Endothelial cell of umbilical vein (primary cell): Measurements from ENCODE around the gene ENO4. TPM values are rescaled to one million over a fixed set of nuclear protein-coding genes. Genes with fewer than 3 reads are reported as not detected.

Experiments used
- BruUV-seq: library from RNA; stranded (reverse); fragments of 400-500 nt; replicated peaks from 2 replicates; lab custom pipeline; 2021; lab: Mats Ljungman, UMichigan
- CTCF ChIA-PET: fragments of 300-600, 350-600 bp; sonication (Branson Sonifier 250); formaldehyde crosslinking; loops from one replicate; lab custom pipeline; 2021; ENCODE audit warnings: antibody characterized with exemption, inconsistent platforms; lab: Charles Lee
- POLR2A ChIA-PET: fragments of 300-600, 350-600 bp; sonication (Branson Sonifier 250); formaldehyde crosslinking; loops from one replicate; lab custom pipeline; 2021; ENCODE audit warnings: antibody characterized with exemption, inconsistent platforms; lab: Charles Lee
- DNase-seq: peaks from one replicate; pipeline ENCODE4 v3.0.0-alpha.2; 2011; ENCODE audit warnings: low read depth, low spot score
- FAIRE-seq: peaks from 2 replicates; lab custom pipeline; 2011; peaks lifted over from hg19 to GRCh38; lab: Jason Lieb, UNC
- H2AFZ ChIP-seq: 2 replicates; pipeline ENCODE4 v1.6.0; 2012; ENCODE audit warnings: low read depth, low read length, control low read depth, inconsistent platforms
- H3K27ac ChIP-seq: 2 replicates; pipeline ENCODE4 v1.5.1; 2011; ENCODE audit warnings: low read depth, mild to moderate bottlenecking, control low read depth, low read length, moderate library complexity; ENCODE audit not compliant: insufficient read depth
- H3K27me3 ChIP-seq, 2 experiments: 2 replicates each; pipeline versions ENCODE4 v1.6.0 to v1.6.1; 2011; ENCODE audit warnings: low read length in 2 of 2, mixed read lengths in 1 of 2; ENCODE audit not compliant: control insufficient read depth in 2 of 2, insufficient read depth in 2 of 2
- H3K36me3 ChIP-seq, 2 experiments: 2 replicates in 1 of 2; 3 replicates in 1 of 2; pipeline ENCODE4 v1.5.1; 2011; ENCODE audit warnings: low read length in 2 of 2, mild to moderate bottlenecking in 1 of 2, moderate library complexity in 1 of 2; ENCODE audit not compliant: control insufficient read depth in 2 of 2, insufficient read depth in 2 of 2; ENCODE audit errors: extremely low read depth in 1 of 2
- H3K4me1 ChIP-seq: 3 replicates; pipeline ENCODE4 v1.5.1; 2011; ENCODE audit warnings: mild to moderate bottlenecking, low read length; ENCODE audit not compliant: control insufficient read depth, insufficient read depth; ENCODE audit errors: extremely low read depth
- H3K4me2 ChIP-seq: 2 replicates; pipeline ENCODE4 v1.6.1; 2011; ENCODE audit warnings: low read length, control low read depth, mixed read lengths; ENCODE audit not compliant: insufficient read depth
- H3K4me3 ChIP-seq, 3 experiments: fragments of 200-600 bp in 1 of 3; sonication (generic), shearing (Covaris generic) in 1 of 3; replicated peaks in 1 of 3; 2 replicates each; pipeline ENCODE4 v1.5.1; 2011 to 2016; ENCODE audit warnings: control low read depth in 3 of 3, low read length in 3 of 3, mild to moderate bottlenecking in 2 of 3, inconsistent platforms in 1 of 3, low read depth in 1 of 3, moderate library complexity in 1 of 3; ENCODE audit not compliant: insufficient read depth in 1 of 3
- H3K79me2 ChIP-seq: 2 replicates; pipeline ENCODE4 v1.6.0; 2012; ENCODE audit warnings: low read length, inconsistent platforms; ENCODE audit not compliant: control insufficient read depth, insufficient read depth
- H3K9ac ChIP-seq: replicated peaks from 2 replicates; pipeline ENCODE3; 2011; ENCODE audit warnings: low read length, control low read depth; ENCODE audit not compliant: insufficient read depth; ENCODE audit errors: extremely low read depth
- H3K9me1 ChIP-seq: replicated peaks from 3 replicates; pipeline ENCODE4 v1.6.0; 2011; ENCODE audit warnings: mild to moderate bottlenecking, low read length; ENCODE audit not compliant: control insufficient read depth, insufficient read depth; ENCODE audit errors: extremely low read depth
- H3K9me3 ChIP-seq: replicated peaks from 2 replicates; pipeline ENCODE4 v1.5.1; 2012; ENCODE audit warnings: low read length, inconsistent platforms; ENCODE audit not compliant: control insufficient read depth, insufficient read depth
- H4K20me1 ChIP-seq: replicated peaks from 2 replicates; pipeline ENCODE3; 2011; ENCODE audit warnings: mild to moderate bottlenecking, low read length; ENCODE audit not compliant: control insufficient read depth, insufficient read depth; ENCODE audit errors: extremely low read depth
- EZH2 ChIP-seq: IDR thresholded peaks from 2 replicates; pipeline ENCODE4 v1.6.1; 2012; ENCODE audit warnings: borderline replicate concordance, low read depth, mild to moderate bottlenecking, moderate library complexity, low read length, inconsistent platforms; ENCODE audit not compliant: severe bottlenecking
- FOS ChIP-seq: IDR thresholded peaks from 2 replicates; pipeline ENCODE4 v1.6.1; 2011; ENCODE audit warnings: mild to moderate bottlenecking, low read length, moderate library complexity, borderline replicate concordance; ENCODE audit not compliant: insufficient read depth
- GATA2 ChIP-seq: IDR thresholded peaks from 2 replicates; pipeline ENCODE4 v1.7.0; 2011; ENCODE audit warnings: low read depth, mild to moderate bottlenecking, moderate library complexity, mixed read lengths, low read length; ENCODE audit not compliant: insufficient read length, insufficient read depth
- JUN ChIP-seq: IDR thresholded peaks from 2 replicates; pipeline ENCODE4 v1.6.1; 2011; ENCODE audit warnings: borderline replicate concordance, low read depth; ENCODE audit not compliant: insufficient read length, insufficient read depth
- MAX ChIP-seq: IDR thresholded peaks from 2 replicates; pipeline ENCODE4 v1.6.1; 2011; ENCODE audit not compliant: insufficient read depth, insufficient read length
- MYC ChIP-seq: IDR thresholded peaks from one replicate; pipeline ENCODE4 v1.6.1; 2011; ENCODE audit warnings: mild to moderate bottlenecking, low read depth, low read length
- POLR2A ChIP-seq: IDR thresholded peaks from 2 replicates; pipeline ENCODE4 v1.6.1; 2012; ENCODE audit warnings: low read depth, mild to moderate bottlenecking, control low read depth, low read length
- POLR2AphosphoS5 ChIP-seq: IDR thresholded peaks from 2 replicates; pipeline ENCODE4 v1.6.1; 2012; ENCODE audit warnings: low read depth, mild to moderate bottlenecking, control low read depth, low read length, moderate library complexity; ENCODE audit not compliant: insufficient read depth
- dilution Hi-C: fragments of 300-500 bp; cut with MboI; formaldehyde crosslinking; loops from one replicate; pipeline ENCODE4 v1.15.0; 2019; ENCODE audit warnings: low sequenced_read_pairs; ENCODE audit not compliant: extremely low pct_ligation_motif_present
- intact Hi-C: fragments of 100-400 bp; cut with micrococcal nuclease; formaldehyde crosslinking; loops from one replicate; pipeline ENCODE4 v1.10.0; 2022
- polyA plus RNA-seq, 4 experiments: library from polyadenylated mRNA; depleted of rRNA in 3 of 4; stranded (reverse) in 3 of 4; unstranded in 1 of 4; fragments of >200 nt; gene quantifications; 2 replicates each; pipeline versions ENCODE4 v1.2.1 to v1.2.3, GENCODE V29; 2011 to 2012; ENCODE audit warnings: missing spikeins in 1 of 4
- total RNA-seq: library from RNA; stranded (reverse); gene quantifications from 2 replicates; pipeline ENCODE4 v1.2.3, GENCODE V29; 2021
- TF ChIP-seq, protein P1 (sequence below), 2 donors: IDR thresholded peaks; 1 replicate in 1 of 2; 2 replicates in 1 of 2; pipeline ENCODE4 v1.5.1; 2011; ENCODE audit warnings: low read length in 2 of 2, mild to moderate bottlenecking in 2 of 2, moderate library complexity in 2 of 2, control low read depth in 1 of 2, inconsistent platforms in 1 of 2, low read depth in 1 of 2; ENCODE audit not compliant: insufficient read depth in 1 of 2; ENCODE audit errors: extremely low read depth in 1 of 2

Gene ENO4
- total and polyA plus RNA-seq, 2 donors (not counting 3 experiments of a cell fraction or from before 2014, with no cell fraction given): 0.08 TPM; not detected in 1

DNA sequence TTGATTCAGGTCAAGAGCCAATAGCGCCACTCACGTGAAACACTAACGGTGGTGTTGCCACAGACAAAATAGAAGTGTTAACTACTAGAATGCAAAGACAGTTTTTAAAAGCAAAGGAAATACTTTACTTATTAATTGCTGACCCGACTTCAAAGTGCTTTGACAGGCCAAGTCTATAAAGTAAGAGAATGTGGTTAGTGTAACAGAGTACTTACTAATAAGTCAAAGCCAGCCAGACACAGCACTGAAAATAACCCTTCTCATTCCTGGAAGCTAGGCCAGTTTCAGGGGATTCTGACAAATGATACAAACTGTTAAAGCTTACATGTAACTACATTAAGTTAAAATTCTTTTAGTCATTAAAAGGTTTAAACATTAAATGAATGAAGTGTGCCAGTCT is 50.3 kb downstream of the ENO4 start:
- no TSS peak for BruUV-seq
- Histone ChIP-seq H3K4me2 (no peak overlapping the region), H3K27me3 (no peaks in the 10 kb centered on the region), H4K20me1 (no peaks in the 10 kb centered on the region), H3K36me3 (peaks cover 0 to 2% of the 10 kb centered on the region in 2 experiments), H3K4me3 (no peak overlapping the region), H3K79me2 (no peaks in the 10 kb centered on the region), H3K4me1 (no peaks in the 10 kb centered on the region), H3K9ac (no peak overlapping the region), H2AFZ (no peak overlapping the region), H3K9me3 (no peaks in the 10 kb centered on the region), H3K9me1 (no peaks in the 10 kb centered on the region), H3K27ac (no peak overlapping the region)
- ChIA-PET CTCF (interaction anchor here (1.8 to 2.1 kb wide), 2 partner anchors 63 to 268 kb away, joined by 4 to 5 read pairs; no protein-coding TSS in a partner anchor), POLR2A (no interaction called here)
- FAIRE-seq: no peak
- no peak for TF ChIP-seq POLR2AphosphoS5
- dilution Hi-C loops (no loop called here), intact Hi-C loops (no loop called here)
- no peak for DNase-seq

DNA sequence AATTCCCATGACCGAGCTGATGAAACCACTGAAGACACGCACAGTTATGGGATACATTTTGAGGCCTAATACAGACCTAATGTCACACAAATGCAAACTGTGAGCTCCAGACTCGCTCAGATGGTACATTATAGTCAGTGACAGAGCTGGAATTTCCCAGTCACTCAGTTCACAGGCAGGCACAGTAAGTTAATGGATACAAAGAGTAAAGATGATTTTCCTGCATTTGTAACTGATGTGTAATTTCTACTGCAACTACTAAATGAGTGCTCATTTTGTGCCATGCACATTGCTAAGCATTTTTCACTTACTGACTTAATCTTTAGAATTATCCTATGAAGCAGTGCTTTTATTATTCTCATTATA is 56.5 kb downstream of the ENO4 start:
- Histone ChIP-seq H3K9me1 (no peaks in the 10 kb centered on the region), H3K36me3 (peaks cover 2 to 3% of the 10 kb centered on the region in 2 experiments), H3K4me2 (no peak overlapping the region), H3K9ac (no peak overlapping the region), H3K9me3 (no peaks in the 10 kb centered on the region), H3K27ac (no peak overlapping the region), H3K79me2 (no peaks in the 10 kb centered on the region), H4K20me1 (no peaks in the 10 kb centered on the region), H2AFZ (no peak overlapping the region), H3K27me3 (no peaks in the 10 kb centered on the region), H3K4me3 (no peak overlapping the region), H3K4me1 (no peaks in the 10 kb centered on the region)
- TF ChIP-seq MYC: no peak
- TF ChIP-seq FOS: no peak
- TF ChIP-seq, protein P1, sequence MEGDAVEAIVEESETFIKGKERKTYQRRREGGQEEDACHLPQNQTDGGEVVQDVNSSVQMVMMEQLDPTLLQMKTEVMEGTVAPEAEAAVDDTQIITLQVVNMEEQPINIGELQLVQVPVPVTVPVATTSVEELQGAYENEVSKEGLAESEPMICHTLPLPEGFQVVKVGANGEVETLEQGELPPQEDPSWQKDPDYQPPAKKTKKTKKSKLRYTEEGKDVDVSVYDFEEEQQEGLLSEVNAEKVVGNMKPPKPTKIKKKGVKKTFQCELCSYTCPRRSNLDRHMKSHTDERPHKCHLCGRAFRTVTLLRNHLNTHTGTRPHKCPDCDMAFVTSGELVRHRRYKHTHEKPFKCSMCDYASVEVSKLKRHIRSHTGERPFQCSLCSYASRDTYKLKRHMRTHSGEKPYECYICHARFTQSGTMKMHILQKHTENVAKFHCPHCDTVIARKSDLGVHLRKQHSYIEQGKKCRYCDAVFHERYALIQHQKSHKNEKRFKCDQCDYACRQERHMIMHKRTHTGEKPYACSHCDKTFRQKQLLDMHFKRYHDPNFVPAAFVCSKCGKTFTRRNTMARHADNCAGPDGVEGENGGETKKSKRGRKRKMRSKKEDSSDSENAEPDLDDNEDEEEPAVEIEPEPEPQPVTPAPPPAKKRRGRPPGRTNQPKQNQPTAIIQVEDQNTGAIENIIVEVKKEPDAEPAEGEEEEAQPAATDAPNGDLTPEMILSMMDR (IDR thresholded peaks at IDR 0.05; ENCODE audit: extremely low read depth in 1 of 2, insufficient read depth in 1 of 2, low read depth in 1 of 2, low read length in 2 of 2): no peak
- TF ChIP-seq JUN: no peak
- TF ChIP-seq GATA2: no peak
- no peak for TF ChIP-seq POLR2A
- no peak for TF ChIP-seq POLR2AphosphoS5
- no peak for TF ChIP-seq MAX
- no peak for TF ChIP-seq EZH2
- ChIA-PET POLR2A (no interaction called here), CTCF (no interaction called here)
- dilution Hi-C loops: no loop called here
- FAIRE-seq (no peak), DNase-seq (no peak)
- intact Hi-C loops: no loop called here
- no TSS peak for BruUV-seq
